T-helper 1 cell (primary cell): Measurements from ENCODE around the gene GTF2A1.
A peak's percentile ranks its signal among the peaks of the same experiment; 100 is the strongest.
"Not testable (repeated sequence)": the region's sequence is repeated elsewhere in the genome, so short reads cannot be mapped to it uniquely, and the experiment has no call there.

Experiments used
- DNase-seq, 5 donors: peaks; one replicate each; pipeline ENCODE4 v3.0.0-alpha.2; 2012 to 2020

The GTF2A1 gene

DNA sequence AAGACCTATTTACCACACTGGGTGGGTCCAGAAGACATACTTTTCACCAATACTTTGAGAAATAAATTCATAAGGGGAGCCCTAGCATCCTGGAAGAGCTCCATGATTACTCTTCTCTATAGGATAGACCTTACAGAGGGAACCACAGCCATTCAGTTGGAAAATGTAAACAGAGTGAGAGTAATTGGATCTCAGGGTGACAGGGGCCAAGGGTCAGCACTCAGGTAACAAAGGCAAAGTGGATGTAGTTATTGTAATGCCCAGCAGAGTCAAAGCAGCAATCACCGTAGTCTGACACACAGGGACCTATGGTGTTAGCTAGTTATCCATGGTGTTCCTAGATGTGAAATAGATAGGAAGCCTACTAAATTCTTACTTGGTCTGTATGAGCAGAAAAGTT is 10.8 kb upstream of the GTF2A1 start:
- DNase-seq, result no peak

DNA sequence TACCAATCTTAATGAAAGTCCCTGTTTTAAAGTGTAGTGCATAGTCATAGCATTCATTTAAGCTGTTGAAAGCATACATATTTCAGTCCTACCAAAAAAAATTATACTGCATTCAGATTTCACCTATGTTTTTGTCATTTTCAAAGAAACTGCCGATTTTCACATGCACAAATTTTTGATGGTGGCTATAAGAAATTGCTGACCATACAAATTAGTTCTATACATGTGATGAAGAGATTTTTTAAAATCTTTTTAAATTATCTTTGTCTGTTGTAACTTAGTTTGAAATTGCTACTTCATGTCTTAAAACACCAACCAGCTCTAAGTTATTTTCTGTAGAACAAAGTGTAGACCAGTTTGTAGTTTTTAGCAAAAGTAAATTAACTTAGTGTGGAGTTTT is 3.5 kb upstream of the GTF2A1 start:
- DNase-seq, result no peak

DNA sequence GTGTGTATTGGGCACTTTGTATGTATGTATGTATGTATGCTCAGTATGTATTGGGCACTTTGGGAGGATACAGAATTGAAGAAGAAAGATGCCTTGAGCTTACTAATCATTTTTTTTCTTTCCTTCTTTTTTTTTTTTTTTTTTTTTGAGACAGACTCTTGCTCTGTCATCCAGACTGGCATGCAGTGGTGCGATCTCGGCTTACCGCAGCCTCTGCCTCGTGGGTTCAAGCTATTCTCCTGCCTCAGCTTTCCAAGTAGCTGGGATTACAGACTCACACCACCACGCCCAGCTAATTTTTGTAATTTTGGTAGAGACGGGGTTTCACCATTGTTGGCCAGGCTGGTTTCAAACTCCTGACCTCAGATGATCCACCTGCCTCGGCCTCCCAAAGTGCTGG is 3.0 kb upstream of the GTF2A1 start:
- not testable (repeated sequence) for DNase-seq

DNA sequence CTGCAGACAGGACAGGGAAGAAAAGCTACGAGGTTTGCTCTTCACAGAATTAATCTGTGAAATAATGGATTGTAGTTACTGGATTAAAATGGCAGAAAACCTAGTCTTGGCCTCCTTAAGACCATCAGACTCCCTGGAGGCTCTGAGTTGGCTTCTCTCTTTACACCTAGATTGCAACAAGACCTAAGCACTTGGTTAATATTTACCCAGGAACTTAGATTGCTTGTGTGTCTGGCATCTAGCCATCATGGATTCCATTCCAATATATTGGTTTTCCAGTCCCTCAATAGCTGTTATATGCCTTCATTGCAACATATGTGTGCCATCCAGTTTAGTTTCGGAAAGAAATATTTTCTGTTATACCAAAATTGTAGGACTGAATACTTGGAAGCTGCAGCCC is 1.9 kb upstream of the GTF2A1 start:
- no peak for DNase-seq

DNA sequence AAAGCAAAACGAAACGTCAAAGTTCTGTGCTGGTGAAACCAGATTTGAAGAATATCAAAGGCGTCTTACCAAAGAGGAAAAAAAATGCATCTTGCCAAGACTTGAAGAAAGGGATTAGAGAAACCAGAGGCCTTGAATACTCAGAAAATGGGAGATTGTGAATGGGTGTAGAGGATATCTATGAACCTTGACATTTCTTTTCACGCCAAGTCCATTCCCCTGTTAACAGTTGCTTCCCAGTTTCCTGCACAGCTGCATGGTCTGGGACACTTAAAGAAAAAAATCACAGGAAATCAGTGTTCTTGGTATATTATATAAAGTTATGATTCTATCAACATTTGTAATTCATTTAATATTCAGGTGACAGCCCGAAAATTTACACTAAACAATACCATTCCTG is 1.4 kb upstream of the GTF2A1 start:
- no peak for DNase-seq

DNA sequence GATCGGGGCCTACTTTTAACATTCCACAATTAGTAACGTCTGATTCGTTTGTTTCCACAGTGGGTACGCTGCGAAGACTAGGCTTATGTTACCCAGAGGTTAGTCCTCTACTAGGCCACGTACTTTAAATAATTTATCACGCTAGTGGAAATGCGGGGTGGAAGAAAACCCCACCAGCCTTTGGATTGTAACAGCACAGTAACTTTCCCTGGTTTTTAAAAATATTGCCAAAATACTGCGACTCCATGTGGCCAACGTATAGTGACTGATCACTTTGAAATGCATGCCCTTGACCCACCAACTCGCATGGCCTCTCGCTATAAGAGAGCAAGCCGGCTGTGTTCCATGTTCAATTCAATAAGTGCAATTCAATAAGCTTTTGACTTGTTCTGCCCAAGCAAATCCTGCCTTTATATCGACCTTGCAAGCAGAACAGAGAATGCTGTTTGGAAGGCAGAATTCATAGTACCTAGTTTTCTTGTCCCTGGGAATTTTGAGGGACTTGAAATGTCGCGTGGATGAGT is 882 bp upstream of the GTF2A1 start:
- no peak for DNase-seq

DNA sequence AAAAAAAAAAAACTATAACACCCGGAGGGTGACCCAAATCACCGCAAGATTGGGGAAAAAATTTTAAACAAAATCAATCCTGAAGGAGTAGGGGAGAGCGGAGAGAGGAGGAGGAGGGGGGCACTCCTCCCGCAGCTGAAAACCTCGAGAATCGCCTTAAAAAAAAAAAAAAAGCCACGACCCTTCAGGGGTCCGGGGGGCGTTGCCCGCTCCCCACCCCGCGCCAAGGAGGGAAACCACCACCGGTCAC is 254 bp downstream of the GTF2A1 start:
- no peak for DNase-seq

DNA sequence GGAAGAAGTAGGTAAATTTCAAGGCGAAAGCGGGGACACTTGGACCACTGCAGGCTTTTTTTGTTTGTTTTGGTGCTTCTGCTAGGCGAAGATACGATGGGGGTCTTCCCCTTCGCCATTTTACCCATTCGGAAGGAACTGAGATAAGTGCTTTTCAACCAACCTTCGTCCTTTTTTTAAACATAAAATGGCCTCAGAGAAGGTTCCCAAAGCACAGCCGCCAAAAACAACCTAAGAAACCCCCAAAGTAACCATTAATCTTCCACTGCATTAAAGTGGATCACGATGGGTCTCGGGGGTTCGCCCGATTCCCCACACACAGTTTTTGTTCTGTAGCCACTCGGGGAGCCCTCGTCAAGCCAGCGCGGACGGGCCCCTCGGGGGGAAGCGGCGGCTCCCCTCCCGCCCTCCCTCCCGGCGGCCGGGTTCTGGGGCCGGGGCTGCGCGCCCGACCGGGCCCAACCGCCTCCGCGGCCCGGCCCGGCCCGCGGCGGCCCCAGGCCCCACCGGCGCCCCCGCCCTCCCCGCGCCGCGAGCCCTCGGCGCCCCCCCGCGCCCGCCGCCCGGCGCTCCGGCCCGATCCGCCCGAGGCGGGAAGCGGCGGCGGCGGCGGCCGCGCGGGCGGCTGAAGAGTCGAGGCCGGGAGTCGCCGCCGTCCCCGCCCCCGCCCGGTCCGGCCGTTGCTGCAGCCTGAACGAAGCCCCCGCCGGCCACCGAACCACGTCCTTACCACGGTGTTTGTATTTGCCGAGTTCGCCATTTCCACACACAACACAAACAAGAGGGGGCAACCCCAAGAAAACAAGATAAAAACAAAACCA is 790 bp downstream of the GTF2A1 start:
- DNase-seq, result peak in 4 of 5 donors; percentile 16 to 44 (median 26)

DNA sequence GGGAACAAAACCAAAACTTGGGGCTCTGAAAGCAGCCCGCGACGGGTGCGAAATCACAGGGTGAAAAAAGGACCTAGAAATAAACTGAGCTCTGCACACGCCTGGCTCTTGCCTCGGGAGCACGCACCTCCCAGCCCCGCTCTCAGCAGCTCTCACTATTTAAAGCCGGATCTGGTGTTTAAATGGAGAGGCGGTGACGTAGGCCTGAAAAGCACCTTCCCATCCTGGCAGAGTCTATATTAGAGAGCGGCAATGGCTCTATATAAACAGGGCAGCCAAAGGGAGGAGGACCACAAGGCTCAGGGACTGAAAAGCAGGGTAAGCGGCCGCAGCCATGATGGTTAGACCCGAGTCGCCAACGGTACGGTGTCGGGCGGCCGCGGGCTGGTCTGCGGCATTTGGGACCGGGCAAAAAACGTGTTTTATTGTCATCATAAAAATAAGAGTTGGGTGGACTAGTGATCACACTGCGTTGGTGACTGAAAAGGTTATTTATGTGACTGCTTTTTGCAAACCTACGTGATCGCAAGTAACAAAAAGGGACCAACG is 1.5 kb downstream of the GTF2A1 start:
- peak; percentile 71 to 95 (median 85) for DNase-seq

DNA sequence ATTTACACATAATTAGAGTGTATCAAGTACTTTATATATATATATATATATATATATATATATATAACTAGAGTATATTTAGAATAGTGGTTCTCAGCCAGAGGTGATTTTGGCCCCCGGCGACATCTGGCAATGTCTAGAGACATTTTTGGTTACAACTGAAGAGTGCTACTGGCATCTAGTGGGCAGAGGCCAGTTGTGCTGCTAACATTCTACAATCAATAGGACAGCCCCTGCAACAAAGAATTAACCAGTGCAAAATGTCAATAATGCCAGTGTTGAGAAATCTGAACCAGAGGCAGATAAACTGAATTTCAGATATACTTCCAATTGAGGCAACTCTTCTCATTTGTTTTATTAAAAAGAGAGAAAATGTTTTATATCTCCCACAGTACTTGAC is 8.9 kb downstream of the GTF2A1 start:
- DNase-seq, result peak in 3 of 5 donors; percentile 10 to 15 (median 15)

DNA sequence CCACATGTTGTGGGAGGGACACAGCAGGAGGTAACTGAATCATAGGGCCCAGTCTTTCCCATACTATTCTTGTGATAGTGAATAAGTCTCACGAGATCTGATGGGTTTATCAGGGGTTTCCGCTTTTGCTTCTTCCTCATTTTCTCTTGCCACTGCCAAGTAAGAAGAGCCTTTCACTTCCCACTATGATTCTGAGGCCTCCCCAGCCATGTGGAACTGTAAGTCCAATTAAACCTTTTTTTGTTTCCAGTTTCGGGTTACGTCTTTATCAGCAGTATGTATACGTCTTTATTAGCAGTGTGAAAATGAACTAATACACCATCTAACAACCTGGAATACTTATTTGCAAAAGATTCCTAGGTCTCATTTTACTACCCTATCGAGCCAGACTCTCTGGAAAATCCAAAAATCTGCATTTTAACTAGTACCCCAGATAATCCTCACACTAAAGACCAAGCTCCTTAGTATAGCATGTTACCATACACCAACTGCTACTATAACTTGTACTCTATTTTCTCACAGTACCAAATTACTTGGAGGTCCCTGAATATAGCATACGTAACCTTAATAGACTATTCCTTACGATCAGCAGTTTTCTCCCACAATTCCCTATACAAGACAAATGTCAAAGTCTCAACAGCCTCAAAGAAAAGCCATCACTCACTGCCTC is 11.5 kb downstream of the GTF2A1 start:
- DNase-seq, result no peak

DNA sequence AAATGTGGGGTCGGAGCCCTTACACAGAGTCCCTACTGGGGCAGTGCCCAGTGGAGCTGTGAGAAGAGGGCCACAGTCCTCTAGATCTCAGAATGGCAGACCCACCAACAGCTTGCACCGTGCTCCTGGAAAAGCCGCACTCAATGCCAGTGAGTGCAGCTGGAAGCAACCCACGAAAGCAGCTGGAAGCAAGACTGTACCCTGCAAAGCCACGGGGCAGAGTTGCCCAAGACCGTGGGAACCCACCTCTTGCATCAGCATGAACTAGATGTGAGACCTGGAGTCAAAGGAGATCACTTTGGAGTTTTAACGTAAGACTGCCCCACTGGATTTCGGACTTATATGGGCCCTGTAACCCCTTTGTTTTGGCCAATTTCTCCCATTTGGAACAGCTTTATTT is 12.3 kb downstream of the GTF2A1 start:
- DNase-seq, result no peak

DNA sequence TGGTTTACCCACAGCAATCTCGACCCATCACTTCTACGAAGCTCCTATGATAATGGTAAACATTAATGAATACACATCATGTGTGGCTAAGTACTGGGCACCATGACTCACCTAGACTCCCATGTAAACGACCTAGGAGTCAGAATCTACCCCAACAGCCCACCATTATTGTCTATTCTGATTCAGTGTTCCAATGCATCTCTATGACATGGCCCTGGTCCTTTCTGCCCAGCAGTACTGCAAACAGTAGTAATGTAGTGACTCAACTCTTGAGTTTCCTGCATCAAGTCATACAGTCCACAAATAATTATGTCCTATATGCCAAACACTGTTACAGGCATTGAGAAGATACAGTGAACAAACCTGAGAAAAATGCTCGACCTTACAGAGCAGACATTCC is 14.6 kb downstream of the GTF2A1 start:
- peak in 1 of 5 donors; percentile 23 for DNase-seq

DNA sequence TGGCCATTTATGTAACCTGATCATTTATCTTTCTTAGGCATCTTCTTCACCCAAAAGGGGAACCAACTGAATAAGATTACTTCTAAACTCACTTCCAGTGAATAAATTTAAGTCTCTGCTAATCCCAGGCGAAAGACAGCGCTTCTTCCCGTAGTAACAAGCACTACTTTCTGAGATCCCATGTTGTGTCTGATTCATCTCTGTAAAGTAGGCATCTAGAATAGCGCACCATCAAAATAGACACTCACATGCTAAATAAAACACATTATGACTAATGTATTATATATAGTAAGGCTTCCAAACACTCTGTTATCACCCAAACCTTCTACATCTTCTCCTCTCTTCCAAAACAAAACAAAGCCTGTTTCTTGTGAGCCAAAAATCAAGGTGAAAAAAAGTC is 15.1 kb downstream of the GTF2A1 start:
- no peak for DNase-seq

DNA sequence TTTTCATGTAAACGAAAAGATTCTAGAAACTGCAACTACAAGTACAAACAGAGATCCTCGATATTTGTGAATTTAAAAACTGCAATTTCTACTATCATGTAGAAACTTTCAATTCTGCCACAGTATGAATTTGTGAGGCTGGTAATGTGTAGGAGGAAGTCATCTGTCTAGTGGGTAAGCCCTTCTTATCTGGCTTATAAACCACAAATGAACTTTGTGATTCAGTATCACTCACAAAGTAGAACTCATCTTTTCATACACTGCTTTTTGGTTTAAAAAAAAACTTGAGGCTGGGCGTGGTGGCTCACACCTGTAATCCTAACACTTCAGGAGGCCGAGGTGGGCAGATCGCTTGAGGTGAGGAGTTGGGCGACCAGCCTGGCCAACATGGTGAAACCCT is 20.7 kb downstream of the GTF2A1 start:
- peak in 1 of 5 donors; percentile 32 for DNase-seq

DNA sequence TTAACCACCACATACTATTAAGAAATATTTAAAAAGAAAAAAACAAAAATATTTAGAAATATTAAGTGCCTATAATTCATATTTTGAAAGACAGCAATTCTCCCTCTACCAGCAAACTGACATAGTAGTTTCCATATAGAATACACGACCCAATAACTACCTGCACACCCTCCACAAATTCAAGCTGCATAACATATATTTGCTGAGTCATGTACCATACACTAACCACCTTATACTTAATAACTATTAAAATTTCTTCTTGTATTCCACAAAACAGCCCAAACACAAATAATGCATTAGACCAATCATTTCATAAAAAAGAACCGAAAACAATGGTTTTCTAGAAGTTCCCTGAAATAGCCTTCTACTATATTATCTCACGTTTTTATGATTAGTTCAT is 21.7 kb downstream of the GTF2A1 start:
- no peak for DNase-seq

DNA sequence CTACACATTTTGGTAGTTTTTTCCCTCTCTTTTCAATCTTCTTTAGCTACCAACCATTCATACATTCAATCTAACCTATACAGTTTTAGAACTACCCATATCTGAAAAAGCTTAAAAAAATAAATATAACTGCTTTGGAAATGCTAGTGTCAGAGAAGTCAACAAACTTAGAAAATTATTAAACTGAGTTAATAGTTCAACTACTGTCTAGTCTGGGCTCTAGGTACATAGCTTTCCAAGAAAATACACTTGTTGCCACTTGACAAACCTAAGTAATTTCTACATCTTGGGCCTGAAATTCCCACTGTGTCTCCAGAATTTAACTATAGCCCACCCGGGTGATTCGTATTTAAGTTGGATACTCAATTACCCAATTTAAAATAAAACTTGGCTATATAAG is 22.1 kb downstream of the GTF2A1 start:
- no peak for DNase-seq

DNA sequence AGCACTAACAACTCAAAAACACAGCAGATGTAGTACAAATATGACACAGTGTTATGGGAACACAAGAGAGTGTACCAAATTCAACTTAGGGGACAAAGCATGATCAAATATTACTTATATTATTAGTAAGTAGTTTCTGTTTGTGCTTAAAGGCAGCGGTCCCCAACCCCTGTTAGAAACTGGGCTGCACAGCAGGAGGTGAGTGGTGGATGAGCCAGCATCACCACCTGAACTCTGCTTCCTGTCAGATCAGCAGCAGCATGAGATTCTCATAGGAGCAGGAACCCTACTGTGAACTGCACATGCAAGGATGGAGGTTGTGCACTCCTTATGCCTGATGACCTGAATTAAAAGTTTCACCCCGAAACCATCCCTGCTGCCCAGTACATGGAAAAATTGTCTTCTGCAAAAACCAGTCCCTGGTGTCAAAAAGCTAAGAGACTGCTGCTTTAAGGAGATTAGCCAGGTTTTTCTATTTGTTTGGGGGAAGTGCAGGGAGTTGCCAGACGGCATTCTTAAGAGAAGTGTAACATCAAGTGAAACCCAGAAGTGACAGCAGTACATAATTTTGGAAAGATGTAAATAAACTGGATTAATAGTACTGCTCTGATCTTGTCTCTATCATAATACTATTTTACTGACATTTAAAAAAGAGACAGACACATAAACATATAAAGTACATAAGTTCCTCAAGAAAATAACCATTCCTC is 26.7 kb downstream of the GTF2A1 start:
- peak in 1 of 5 donors; percentile 71 for DNase-seq

DNA sequence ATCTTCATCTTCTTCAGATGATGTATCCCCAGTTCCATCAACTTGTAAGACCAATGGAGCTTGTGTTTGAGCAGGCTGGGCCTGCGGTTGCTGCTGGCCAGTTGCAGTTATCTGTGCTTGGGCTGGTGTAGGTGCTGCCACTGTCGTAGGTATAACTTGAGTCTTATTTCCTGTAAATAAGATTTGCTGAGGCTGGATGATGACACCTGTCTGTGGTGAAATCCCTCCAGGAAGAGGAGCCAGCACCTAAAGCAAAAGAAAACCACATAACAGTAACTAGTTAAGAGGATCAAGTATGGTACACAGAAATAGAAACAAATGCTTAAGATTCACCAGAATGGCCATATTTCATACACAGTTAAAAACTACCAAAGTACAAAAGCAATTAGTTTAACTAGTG is 28.2 kb downstream of the GTF2A1 start:
- DNase-seq, result peak in 2 of 5 donors; percentile 4 to 61

DNA sequence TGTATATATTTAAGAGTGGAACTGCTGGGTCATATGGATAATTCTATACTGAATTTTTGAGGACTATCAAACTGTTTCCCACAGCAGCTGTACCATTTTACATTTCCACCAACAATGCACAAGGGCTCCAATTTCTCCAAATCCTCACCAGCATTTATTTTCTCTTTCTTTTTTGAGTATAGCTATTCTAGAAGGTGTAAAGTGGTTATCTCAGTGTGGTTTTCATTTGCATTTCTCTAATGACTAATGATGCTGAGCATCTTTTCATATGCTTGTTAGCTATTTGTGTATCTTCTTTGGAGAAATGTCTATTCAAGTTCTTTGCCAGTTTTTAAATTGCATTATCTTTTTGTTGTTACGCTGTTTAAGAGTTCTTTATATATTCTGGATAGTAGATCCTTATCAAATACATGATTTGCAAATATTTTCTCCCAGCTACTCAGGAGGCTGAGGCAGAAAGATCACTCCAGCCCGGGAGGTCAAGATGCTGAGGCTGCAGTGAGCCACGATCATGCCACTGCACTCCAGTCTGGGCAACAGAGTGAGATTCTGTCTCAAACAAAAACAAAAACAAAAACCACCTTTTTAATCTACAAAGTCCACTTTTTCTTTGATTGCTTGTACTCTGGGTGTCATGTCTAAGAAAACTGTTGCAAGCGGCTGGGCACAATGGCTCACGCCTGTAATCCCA is 32.8 kb downstream of the GTF2A1 start:
- DNase-seq, result no peak

DNA sequence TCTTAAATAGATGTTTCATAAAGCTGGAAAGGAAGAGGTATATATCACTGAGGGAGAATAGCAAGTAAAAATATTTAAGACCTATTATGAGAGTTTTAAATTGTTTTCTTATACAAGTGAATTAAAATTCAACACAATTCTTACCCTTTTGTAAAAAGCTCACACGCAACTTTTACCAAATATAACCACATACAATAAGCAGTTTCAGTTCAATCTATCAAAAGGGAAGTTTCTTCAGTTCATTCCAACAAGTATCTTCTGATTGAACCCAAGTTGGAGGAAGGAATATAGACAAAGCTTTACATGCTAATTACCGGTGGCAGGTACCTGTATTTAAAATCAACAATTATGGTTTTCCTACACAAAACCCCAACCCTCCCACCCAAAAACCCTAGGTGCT is 41.1 kb downstream of the GTF2A1 start:
- no peak for DNase-seq

DNA sequence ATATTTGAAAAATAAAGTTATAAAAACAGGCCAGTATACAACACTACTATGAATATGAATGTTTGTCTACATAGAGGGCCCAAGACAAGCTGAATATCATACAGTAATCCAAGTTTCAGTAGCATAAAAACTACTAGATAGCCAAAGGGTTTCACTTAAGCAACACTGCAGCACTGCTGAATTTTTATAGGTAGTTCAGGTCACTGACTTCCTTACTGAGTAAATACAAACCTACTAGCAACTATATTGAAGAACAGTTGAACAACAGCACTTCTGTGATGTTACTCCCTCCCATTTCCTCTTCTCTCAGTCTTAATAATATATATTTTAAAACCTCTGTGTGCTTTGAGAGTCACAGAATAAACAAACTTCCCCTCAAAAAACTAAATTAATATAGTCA is 42.7 kb downstream of the GTF2A1 start:
- peak in 1 of 5 donors; percentile 15 for DNase-seq

DNA sequence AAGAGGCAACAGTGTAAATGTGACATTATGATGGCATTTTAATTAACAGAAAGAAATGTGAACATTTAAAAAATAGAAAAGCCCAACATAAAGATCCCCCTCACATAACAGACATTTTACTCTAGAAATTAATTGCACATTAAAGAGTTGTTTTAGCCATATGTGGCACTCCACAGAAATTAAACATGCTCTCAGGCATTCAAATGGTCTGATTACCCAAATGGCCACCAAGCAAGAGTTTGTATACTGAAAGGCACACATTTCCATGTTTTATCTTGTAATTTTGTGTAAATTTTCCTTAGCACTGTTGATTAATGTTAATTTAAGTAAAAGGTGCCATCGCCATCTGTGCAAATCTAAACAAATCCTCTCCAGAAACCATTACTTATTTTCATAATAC is 43.5 kb downstream of the GTF2A1 start:
- DNase-seq, result no peak
